CD4-positive, alpha-beta T cell treated with Interleukin-17A for 1 hour (primary cell): ENCODE measurements around the gene HGS.

Source experiments
- DNase-seq: peaks from one replicate; pipeline ENCODE4 v3.0.0-alpha.2; 2020

HGS gene, protein sequence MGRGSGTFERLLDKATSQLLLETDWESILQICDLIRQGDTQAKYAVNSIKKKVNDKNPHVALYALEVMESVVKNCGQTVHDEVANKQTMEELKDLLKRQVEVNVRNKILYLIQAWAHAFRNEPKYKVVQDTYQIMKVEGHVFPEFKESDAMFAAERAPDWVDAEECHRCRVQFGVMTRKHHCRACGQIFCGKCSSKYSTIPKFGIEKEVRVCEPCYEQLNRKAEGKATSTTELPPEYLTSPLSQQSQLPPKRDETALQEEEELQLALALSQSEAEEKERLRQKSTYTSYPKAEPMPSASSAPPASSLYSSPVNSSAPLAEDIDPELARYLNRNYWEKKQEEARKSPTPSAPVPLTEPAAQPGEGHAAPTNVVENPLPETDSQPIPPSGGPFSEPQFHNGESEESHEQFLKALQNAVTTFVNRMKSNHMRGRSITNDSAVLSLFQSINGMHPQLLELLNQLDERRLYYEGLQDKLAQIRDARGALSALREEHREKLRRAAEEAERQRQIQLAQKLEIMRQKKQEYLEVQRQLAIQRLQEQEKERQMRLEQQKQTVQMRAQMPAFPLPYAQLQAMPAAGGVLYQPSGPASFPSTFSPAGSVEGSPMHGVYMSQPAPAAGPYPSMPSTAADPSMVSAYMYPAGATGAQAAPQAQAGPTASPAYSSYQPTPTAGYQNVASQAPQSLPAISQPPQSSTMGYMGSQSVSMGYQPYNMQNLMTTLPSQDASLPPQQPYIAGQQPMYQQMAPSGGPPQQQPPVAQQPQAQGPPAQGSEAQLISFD

DNA sequence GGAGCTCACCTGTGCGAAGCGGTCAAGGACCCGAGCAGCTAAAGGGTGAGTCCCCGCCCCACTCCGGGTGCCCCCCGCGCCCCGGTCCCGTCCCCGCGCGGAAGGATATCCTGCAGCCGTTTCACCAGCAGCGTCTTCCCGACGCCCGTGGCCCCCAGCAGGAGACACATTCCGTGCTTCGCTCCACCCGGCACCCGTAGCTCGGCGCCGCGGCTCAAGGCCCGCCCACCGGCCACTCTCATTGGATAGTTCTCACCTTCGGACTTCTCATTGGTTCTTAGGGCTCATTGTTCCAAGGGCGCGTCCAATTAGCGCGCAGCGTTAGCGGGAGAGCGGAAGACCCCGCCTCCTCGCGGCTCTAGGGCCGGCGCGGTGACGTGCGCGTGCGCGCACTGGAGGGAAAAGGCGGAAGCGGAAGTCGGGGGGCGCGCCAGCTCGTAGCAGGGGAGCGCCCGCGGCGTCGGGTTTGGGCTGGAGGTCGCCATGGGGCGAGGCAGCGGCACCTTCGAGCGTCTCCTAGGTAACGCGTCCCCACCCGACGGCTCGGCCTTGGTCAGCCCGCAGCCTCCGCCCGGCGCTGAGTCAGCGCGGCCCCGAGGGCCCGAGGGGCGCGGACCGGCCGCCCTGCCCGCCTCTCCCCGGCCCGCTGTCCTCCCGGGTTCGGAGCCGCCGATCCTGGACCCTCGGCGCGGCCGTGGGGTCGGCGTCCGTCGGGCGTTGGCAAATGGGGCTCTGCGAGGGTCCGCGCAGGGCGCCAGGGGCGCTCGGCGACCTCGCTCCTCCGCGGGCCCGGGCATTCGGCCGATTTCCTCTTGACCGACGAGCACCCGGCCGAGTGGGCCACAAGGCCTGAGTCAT, at the start of gene HGS, which contains the start of gene ARL16:
HGS (plus strand) TSS at position 428 of the 858 bp plus-strand sequence; CDS start at position 484, 56 bp downstream.
ARL16 (minus strand) TSS at position 214 of the 858 bp plus-strand sequence; CDS start at position 170, 44 bp downstream.
- DNase-seq, result peak; percentile 99

DNA sequence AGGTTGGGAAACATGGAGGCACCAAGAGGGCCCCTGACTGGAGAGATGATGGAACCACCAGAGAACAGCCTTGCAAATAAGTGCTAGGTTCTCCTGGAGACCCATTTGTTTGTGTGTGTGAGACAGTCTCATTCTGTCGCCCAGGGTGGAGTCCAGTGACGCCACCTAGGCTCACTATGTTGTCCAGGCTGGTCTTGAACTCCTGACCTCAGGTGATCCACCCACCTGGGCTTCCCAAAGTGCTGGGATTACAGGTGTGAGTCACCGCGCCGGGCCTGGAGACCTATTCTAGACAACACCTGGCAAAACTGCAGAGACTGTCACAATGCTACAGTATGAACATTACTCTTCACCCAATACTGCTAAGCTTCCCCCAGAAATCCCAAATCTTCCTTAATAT, 48.4 kb upstream of the HGS start:
- DNase-seq, result no peak

DNA sequence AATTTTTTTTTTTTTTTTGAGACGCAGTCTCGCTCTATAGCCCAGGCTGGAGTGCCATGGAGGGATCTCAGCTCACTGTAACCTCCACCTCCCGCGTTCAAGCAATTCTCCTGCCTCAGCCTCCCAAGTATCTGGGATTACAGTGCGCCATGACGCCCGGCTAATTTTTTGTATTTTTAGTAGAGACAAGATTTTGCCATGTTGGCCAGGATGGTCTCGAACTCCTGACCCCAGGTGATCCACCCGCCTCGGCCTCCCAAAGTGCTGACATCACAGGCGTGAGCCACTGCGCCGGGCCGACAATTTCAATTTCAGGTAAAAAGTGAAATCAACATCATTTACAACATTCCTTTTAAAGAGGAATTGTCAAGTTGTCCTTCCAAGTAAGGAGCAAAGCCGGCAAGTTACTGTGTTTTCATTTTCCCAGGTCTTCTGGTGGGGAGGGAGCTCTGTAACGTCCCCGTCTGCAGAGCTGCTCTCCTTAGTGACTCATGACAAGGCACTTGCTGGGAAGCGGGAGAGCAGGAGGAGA, 47.8 kb upstream of the HGS start:
- DNase-seq, result no peak

DNA sequence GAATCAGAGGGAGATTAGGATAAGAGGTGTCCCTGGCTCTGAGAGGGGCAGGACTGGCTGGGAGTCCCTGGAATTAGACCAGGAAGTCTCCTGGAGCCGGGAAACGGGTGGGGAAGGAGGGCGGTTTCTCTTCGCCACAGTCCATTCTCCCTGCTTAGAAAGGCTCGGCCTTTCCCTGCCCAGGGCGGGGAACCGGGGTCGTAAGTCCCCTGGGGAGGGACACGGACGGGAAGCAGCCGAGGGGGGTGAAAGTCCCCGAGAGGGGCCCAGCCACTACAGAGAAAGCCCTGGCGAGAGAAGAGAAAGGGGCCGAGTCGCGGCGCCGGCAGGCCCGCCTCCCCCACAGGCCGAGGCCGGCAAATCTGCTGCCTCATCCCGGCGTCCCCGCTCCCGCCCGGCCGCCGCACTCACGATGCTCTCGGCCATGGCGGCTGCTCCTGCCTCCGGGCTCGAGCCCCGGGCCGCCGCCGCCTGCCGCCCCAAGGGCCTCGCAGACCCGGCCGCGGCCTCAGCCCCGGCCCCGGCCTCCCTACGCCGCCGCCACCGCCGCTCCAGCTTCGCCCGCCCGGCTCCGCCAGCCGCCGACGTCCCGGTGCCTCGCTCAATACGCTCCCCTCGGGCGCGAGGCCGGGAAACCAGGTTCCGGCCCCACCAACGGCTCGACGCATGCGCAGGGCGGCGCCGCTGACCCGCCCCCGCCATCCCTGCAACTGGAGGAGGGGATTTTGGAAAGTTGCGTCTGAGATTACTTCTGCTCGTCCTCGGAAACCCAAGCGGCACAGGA, 47.1 kb upstream of the HGS start, which contains the start of the genes NPLOC4 and TSPAN10:
NPLOC4 (minus strand) TSS at position 608 of the 784 bp plus-strand sequence; CDS start at position 426, 182 bp downstream.
TSPAN10 (plus strand) TSS at position 692 of the 784 bp plus-strand sequence. CDS start 5,217 bp downstream, outside the sequence.
- DNase-seq, result peak; percentile 87

DNA sequence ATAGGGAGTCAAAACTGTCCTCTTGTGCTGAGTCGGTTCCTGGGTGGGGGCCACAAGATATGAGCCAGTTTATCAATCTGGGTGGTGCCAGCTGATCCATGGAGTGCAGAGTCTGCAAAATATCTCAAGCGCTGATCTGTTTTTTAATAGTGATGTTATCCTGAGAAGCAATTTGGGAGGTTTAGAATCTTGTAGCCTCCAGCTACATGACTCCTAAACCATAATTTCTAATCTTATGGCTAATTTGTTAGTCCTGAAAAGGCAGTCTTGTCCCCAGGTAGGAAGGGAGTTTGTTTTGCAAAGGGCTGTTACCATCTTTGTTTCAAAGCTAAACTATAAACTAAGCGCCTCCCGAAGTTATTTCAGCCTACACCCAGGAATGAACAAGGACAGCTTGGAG, 45.1 kb upstream of the HGS start:
- no peak for DNase-seq

DNA sequence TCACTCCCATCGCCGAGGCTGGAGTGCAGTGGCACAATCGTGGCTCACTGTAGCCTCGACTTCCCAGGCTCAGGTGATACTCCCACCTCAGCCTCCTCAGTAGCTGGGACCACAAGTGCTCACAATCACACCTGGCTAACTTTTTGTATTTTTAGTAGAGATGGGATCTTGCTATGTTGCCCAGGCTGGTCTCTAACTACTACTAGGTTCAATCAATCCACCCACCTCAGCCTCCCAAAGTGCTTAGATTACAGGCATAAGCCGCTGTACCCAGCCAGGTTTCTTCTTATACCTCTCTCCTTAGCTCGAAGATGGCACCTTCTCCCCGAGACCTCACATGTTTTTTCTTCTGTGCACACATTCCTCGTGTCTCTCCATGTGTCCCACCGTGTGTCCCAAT, 43.8 kb upstream of the HGS start:
- no peak for DNase-seq

DNA sequence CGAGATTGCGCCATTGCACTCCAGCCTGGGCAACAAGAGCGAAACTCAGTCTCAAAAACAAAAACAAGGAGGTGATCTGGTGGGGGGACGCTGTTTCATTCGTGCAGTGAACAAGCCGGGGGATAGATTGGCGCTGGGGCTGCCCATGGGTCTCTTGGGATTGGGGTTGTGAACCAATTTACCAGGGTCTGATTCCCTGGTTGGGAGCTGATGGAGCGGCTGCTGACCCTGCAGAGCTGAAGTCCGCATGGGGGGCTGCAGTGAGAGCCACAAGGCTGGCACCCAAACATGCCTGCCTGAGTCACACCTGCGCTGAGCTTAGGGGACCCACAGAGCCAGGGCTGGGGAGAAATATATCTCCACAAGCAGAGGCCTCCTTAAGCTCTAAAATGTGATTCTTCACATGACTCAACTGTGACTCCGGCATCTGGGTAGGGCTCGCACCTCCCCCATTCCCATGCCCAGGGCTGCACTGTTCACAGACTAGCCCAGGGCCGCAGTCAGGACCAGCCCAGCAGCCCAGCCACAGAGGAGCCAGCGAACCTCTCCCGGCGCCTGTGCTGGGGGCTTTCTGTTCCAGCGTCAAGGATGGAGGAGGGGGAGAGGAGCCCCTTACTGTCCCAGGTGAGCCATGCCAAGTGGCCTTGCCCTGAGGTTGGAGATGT, 41.9 kb upstream of the HGS start:
- no peak for DNase-seq

DNA sequence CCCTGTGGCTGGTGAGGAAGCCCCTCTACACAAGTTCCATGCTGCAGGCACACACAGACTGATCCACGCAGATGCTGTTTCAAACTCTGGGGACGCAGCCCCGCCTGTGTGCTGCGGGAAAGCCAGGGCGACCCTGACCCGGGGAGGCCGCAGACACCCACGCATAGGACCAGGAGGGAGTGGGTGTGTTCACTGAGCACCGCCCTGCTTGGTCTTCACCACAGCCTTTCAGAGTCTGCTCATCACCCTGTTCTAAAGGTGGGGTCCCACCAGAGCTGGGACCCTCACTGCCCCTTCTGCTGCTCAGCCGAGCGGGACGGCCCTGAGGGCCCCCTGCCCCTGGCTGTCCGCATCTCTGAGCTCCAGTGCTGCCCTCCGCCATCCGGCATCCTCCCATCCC, 39.3 kb upstream of the HGS start:
- DNase-seq, result no peak

DNA sequence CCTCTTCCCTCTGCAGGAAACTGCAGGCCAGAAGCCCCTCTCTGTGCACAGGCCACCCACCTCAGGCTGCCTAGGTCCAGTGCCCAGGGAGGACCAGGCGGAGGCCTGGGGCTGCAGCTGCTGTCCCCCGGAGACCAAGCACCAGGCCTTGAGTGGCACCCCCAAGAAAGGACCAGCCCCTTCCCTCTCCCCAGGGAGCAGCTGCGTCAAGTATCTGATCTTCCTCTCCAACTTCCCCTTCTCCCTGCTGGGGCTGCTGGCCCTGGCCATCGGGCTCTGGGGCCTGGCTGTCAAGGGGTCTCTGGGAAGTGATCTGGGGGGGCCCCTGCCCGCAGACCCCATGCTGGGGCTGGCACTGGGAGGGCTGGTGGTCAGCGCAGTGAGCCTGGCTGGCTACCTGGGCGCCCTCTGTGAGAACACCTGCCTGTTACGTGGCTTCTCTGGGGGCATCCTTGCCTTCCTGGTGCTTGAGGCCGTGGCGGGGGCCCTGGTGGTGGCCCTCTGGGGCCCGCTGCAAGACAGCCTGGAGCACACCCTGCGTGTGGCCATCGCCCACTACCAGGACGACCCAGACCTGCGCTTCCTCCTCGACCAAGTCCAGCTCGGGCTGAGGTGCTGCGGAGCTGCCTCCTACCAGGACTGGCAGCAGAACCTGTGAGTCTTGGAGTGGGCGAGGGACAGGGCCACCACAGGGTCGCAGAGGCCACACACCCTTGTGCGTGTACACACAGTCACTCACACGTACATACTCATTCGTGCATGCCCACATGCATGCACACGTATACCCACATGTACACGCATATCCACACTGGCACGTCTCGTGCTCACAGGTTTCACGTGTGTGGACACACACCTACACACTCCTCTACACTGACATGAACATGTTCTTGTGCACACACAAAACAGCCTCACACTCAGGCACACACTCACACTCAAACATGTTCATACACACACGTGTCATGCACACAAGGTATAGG, 38.5 kb upstream of the HGS start:
- DNase-seq, result no peak

DNA sequence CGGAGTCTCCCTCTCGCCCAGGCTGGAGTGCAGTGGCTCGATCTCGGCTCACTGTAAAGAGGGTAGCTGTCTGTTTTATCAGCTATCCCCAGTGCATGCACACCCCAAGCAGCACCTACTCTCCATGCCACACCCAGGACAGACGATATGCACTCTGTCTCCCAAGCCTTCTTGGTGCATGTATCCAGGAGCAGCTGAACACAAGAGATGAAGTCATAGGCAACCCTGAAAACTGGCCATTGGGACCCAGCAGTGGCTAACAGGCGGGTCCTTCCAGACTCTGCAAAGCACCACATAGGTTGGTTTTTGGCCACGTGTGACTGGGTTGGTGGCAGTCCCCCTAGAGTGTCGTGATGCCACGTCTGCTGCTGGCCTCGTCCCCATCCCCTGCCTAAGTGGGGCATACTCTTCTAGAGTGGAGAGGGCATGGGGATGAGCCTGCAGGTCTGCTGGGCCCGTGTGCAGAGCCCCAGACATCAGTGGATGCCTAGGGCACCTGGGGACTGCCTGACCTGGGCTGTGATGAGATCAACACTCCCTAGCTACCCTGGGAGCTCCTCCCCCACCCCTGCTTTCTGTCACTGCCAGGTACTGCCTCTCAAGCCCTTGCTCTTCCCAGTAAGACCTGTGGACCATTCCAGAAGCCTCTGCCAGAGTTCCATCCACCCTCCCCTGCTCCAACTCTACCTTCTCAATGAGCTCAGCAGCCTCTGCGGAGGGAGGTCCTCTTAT, 36.8 kb upstream of the HGS start:
- no peak for DNase-seq

DNA sequence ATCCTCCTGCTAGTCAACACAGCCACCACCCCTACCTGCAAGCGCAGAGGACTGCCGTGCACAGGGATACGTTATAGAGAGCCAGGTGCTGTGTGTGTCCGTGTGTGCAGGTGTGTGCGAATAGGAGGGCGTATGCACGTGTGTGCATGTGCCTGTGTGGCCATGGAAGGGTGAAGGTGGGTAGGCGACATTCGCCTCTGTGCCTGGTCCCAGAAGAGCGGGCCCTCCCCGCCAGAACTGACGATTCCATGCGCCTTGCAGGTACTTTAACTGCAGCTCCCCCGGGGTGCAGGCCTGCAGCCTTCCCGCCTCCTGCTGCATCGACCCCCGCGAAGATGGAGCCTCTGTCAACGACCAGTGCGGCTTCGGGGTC, 36.2 kb upstream of the HGS start:
- DNase-seq, result no peak

DNA sequence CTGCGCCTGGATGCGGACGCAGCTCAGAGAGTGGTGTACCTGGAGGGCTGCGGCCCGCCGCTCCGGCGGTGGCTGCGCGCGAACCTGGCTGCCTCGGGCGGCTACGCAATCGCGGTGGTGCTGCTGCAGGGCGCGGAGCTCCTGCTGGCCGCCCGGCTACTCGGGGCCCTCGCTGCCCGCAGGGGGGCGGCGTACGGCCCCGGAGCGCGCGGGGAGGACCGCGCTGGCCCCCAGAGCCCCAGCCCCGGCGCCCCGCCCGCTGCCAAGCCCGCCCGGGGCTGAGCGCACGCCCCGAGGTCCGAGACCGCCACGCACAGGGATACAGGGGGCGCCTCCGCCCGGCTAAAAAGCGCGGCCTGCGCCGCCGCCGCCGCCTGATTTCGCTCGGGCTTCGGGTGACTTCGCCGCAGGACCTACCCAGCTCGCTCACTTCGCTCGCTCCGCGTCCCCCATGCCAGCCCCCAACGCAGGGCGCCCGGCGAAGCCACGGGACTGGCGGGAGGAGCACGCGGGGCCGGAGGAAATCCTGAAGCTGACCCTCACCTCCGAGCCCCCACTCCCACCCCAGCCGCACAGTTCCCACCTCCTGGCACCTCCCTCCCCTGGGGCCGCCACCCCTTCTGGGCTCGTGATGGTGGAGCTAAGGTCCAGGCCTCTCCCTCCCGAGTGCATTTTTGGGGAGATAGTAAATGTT, 35.7 kb upstream of the HGS start:
- DNase-seq, result no peak

DNA sequence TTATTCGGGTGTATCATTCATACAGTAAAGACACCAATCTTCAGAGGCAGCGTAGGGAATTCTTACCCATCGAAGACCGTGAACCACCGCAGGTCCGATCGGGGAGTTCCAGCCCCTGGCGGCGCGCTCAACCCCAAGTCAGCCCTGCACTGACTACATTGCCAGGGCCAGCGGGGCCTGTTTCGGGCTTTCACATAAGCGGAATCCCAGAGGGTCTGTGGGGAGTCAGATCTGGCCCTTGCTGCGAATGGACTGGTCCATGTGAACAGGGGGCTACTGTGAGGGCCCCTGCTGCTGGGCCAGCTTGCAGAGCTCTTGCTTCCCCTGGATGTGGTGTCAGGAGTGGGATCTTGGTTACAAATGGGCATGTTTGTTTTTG, 35.1 kb upstream of the HGS start:
- DNase-seq, result no peak

DNA sequence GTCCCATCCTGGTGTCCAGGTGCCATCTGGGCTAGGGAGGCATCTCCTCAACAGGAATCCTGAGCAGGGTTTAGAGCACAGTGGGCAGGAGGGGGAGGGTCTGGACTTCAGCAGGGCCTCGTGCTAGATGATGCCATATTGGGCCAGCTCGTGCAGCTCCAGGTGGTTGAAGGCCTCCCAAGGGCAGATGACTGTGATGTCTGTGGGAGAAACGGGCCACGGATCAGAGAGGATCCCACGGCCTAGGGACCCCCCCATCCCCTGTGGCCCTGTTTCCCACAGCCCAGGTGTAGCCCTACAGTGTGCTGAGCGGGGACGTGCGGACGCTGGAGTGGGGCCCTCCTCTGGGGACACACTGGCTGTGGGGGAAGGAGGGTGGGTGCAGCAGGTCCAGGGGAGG, 32.9 kb upstream of the HGS start:
- DNase-seq, result no peak

DNA sequence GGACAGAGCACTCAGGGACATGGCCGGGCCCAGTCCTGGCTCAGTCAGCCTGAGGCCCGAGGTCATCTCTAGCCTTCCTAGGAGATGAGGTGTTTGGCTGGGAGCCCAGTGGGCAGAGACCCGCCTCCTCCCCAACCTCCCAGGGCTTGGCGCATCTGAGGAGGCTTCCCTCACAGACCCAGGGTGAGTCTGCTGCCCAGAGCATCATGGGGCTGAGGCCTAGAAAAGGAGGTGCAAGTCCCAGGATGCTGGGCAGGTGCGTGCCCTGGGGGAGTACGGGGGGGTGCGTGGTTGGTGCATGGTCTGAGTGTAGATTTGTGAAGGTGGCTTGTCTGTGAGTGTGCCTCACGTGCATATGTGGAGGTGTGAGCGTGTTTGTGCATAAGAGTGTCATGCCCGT, 32.1 kb upstream of the HGS start:
- no peak for DNase-seq

DNA sequence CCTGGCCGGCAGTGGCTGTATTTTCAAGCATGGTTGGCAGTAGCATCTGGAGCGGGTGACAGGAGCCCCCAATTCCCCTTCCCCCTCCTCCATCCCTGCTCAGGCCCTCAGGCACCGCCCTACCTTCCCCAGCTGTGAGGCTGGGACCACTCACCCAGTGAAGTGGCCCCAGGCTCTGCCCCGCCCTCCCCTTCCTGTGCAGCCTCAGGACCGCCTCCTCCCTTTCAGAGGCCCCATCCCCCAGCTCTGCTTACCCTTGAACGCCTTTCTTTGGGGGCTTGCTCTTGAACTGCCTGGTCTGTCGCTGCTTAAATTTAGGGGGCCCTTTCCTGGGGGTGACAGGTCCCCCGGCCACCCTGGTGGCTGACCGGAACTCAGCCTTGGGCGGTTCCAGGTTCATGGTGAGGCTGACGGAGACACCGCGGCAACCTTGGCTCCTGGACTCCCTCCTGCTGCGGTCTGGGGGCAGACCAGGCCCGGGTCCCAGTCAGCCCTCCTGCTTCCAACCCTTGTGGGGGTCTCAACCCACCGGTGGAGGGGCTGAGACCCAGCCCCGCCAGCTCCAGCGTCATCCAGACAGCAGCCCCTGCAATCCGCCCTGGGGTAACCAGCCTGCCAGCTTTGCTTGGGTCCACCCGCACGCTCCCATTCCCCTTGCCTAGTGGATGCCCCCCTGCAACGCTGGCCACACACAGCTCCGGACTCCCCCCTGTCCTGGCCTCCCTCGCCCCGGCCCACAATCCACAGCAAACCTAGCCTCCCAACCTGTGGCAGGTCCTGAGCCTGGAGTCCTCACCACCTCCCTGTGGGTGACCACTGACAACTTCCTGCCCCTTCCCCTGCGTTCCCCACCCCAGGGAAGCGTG, 30.7 kb upstream of the HGS start:
- DNase-seq, result no peak

DNA sequence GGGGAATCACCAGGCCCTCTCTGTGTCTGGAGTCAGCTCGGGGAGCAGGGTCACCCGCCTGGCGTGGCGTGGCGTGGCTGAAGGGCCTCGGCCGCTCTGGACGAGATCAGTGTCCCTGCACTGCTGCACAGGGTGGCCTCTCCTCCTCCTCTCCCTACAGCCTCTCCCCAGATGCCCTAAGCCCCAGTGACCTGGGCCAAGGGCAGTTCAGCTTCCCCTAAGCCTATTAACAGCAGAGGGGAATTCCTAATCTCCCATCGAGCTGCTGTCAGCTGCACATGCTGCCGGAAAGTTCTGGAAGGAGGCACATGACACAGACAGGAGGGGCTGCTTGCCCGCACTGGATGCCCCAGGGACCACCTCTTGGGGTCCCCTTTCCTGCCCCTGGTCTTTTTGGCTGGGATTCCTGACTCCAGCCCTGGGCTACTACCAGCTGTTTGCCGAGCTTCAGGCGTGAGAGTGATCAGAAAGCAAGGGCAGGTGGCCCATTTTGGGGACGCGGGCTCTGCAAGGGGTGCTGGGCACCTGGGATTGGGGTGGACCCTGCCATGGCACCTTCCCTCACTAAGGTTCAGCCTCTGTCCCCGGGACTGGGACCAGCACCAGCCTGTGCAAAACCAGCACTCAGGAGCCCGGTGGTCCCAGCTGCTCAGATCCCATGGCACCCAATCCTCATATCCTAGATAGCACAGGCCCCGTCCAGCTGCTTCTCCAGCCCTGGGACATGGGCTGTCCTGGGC, 28.3 kb upstream of the HGS start:
- DNase-seq, result no peak
